Stimulated activated CD4-positive, alpha-beta T cell treated with anti-CD3 and anti-CD28 coated beads, Interleukin-12 subunit alpha, Interleukin-12 subunit beta, amount 100 ng/mL, for 24 hours (primary cell): ENCODE results near the gene EID2.

Source experiments
- DNase-seq, 2 experiments: peaks; one replicate each; pipeline ENCODE4 v3.0.0-alpha.2; 2020; ENCODE audit warnings: low read depth in 2 of 2

EID2 gene, protein sequence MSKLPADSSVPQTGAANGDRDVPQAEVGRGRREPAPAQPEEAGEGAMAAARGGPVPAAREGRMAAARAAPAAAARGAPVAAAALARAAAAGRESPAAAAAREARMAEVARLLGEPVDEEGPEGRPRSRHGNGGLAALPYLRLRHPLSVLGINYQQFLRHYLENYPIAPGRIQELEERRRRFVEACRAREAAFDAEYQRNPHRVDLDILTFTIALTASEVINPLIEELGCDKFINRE

GRCh38 chr19:39539518-39540332 lies at the start of gene EID2:
Gene EID2, minus strand, starts transcription at chr19:39540161. Its CDS starts 82 bp downstream, at chr19:39540079.
- DNase-seq: peak; percentile 90 to 91

- no peak for DNase-seq
Observed at GRCh38 chr19:39588066-39588465, 48.1 kb upstream of the EID2 start.

DNA sequence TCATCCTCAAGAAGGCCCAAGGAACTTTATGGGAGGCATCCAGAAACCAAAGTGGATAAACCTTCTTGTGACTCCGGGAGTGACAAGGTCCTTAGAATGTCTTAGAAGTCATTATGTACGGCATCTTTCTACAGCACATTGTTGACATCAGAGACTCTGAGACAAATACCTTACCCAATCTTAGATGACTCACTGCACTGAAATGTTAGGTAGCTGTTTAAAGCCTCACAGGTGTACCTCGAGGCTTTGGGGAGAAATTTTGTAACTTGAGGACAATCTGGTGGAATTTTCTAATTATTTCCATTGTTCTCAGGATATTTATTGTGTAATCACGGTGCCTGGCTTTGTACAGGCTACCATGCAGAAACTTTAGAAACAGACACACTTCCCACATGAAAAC lies 47.5 kb upstream of the EID2 start:
- no peak for DNase-seq

DNA sequence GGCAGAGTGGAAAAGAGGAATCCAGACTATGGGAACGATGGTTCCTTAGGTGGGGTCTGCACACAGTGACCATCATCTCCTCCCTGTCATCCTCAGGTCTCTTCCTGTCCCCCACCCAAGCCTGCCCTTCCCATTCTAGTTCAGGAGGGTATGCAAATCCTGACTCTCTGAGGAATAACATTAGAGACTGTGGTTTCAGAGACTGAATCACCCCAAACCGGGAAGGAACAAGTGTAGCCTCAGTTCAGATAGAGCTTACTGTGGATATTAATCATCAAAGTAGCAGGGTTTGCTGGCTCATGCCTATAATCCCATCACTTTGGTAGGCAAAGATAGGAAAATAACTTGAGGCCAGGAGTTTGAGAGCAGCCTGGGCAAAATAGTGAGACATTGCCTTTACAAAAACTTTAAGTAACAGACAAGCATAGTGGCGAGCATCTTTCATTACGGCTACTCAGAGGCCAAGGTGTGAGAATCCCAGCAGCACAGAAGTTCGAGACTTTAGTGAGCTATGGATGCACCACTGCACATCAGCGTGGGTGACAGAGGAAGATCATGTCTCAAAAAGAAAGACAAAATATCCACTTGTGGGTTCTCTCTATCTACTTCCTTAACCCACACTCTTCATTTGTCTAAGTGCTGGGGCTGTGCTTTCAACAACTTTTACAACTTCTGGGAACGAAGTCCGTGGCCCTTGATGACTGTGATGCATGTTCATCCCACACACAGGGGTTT lies 43.1 kb upstream of the EID2 start:
- no peak for DNase-seq

DNA sequence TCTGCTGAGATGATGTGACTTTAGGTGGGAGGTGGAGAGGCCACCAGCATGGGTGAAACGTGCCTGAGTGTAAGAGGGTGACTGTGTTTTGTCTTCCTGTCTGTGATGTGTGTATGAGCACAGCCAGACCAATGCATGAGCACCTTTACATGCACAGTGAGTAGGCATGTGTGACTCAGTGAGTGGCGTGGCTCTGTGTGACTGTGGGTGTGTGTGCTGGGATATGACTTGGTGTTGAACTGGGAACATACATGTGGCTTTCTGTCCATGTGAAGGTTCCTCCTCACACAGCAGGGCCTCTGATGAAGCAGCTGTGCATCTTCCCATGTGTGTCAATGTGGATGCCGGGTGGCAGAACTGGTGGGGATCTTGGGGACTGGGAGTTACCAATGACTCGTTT lies 42.5 kb upstream of the EID2 start:
- no peak for DNase-seq

DNA sequence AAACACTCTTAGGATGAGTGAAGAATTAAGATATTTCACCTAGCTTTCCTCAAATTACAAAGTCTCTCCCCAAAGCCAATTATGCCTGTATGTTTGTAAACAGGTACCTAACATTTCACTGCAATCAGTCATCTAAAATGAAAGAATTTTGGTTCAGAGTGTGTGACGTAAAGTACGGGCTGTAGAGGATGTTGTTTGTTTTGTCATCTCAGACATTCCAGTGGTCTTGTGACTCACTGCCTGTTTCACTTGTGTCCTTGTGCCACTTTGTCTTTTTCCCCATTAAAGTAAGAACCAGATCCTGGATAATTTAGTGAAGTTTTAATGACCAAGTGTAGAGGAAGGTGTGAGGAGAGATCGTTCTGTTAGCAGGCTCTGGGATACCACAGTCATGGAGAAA lies 28.6 kb upstream of the EID2 start:
- DNase-seq: no peak

GRCh38 chr19:39566064-39566463 lies 26.1 kb upstream of the EID2 start:
- no peak for DNase-seq

GRCh38 chr19:39563408-39563807 lies 23.4 kb upstream of the EID2 start:
- DNase-seq: no peak

DNA sequence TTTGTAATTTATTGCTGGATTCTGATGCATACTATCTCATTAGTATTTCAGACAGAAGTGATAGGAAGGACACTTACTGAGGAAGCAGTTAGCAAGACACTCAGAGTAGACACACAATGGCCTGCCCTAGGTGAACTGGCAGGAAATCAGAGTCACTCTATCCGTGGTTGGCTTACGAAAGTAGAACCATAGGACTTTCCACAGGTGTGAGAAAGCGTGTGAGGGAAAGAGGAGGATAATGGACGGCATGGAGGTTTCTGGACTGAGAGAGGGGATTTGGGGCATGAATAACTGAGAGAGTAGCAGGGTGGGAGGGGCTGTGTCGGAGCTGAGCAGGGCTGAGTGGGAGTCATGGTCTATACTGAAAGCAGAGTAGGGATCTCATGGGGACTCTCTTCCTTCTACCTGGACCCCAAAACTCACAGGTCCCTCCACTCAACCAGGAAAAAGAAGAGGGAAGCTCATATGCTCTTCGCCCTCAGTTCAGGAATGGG lies 18.7 kb upstream of the EID2 start:
- DNase-seq: no peak

DNA sequence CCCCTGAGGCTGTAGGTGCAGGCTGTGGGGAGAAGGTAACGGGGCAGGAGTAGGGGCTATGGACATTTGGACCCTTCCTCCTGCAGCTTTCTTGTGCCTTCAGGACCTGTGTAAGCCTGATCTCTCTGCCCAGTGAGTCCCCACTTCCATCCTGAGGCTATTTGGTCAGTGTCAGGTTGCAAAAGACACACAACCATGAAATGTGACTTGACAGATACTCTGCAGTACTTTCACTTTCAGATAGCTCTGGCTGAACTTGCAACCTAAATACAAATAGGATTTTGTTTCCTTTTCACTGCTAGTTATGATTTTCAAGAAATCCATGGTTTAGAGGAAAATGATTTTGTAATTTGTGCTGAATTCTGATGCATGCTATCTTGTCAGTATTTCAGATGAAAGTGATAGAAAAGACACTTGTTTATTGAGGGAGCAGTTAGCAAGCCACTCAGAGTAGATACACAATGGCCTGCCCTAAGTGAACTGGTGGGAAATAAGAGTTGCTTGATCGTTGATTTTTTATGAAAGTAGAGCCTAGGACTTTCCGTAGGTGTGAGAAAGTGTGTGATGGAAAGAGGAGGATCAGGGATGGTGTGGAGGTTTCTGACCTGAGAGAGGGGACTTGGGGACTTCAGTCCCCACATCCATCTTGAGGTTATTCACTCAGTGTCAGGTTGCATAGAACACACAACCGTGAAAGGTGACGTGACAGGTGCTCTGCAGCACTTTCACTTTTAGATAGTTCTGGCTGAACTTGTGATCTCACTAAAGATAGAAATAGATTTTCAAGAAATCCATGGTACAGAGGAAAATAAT lies 18.1 kb upstream of the EID2 start:
- DNase-seq: no peak

- DNase-seq: no peak
Observed at GRCh38 chr19:39555883-39556282, 15.9 kb upstream of the EID2 start.

GRCh38 chr19:39554701-39555311 lies 14.8 kb upstream of the EID2 start:
- DNase-seq: no peak

DNA sequence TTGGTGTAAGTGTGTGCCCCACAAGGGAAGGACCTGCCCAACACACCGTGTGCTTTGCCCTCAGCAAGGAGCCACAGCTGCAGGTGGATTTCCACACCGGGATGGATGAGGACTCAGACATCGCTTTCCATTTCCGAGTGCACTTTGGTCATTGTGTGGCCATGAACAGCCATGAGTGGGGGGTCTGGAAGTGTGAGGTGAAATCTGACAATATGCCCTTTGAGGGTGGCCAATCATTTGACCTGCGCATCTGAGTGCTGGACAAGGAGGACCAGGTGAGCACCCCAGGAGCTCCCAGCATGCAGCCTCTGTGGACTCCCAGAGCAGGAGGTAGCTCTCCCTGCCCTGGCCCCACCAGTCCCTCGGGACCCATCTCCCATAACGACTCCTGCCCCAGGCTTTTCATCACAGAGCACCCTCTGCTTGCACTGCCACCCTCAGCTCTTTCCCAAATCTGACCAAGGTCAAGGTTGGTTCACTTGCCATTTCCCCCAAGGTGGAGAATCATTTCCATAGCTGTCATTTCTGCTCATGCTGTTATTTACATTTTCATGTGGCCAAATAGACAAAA lies 13.2 kb upstream of the EID2 start:
- DNase-seq: no peak

- DNase-seq: no peak
Observed at GRCh38 chr19:39550197-39550596, 10.2 kb upstream of the EID2 start.

DNA sequence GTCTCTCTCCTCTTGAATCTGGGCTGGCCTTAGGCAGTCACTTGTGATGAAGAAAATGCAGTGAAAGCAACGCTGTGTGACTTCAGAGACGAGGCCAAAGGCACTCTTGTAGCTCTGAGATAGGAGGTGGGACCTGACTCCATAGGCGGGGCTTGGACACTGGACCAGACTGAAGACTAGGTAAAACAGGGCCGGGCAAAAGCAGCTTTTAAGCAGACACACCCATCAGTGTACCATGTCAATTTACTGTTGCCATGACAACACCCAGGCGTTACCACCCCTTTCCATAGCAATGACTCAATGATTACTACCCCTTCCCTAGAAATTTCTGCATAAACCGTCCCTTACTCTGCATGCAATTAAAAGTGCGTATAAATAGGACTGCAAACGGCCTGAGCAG lies 6.6 kb upstream of the EID2 start:
- no peak for DNase-seq

GRCh38 chr19:39544911-39545310 lies 5.0 kb upstream of the EID2 start:
- no peak for DNase-seq

DNA sequence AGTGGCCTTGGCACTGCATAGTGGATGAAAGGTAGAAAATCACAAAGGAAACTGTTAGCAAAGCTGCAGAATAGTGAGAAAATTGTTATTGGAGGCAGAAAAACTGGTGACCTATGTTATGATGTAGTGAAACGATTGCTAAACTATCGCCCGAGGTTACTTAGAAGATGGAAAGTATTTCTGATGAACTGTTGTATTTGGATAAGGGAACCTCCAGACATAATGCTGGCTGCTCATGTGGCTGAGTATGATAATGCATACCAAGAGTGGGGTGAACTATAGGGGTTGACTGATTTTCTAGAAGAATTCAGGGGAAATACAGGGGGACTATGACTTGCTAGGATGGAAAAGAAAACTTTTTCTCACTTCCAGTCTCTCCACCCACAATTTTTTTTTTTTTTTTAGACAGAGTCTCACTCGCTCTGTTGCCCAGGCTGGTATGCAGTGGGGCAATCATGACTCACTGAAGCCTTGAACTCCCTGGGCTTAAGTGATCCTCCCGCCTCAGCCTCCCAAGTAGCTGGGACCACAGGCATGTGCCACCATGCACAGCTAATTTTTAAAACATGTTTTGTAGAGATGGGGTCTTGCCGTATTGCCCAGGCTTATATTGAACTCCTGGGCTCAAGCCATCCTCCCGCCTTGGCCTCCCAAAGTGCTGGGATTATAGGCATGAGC lies 4.4 kb upstream of the EID2 start:
- no peak for DNase-seq

GRCh38 chr19:39543477-39543857 lies 3.5 kb upstream of the EID2 start:
- no peak for DNase-seq

GRCh38 chr19:39542206-39542605 lies 2.2 kb upstream of the EID2 start:
- DNase-seq: no peak

GRCh38 chr19:39540333-39540673 lies 342 bp upstream of the EID2 start:
- DNase-seq: no peak

- no peak for DNase-seq
Observed at GRCh38 chr19:39539165-39539517, 820 bp downstream of the EID2 start.
